ENCODE results near the gene CNTN1. TPM values are rescaled to one million over a fixed set of nuclear protein-coding genes. Genes with fewer than 3 reads are reported as not detected.

The CNTN1 gene
- polyA plus RNA-seq, 1 donor (not counting 4 experiments of a cell fraction or from before 2014, with no cell fraction given): 19.0 TPM

- H2AFZ ChIP-seq (ENCODE audit: control insufficient read depth, low read length): peak overlapping the region; percentile 15
- H4K20me1 ChIP-seq (ENCODE audit: control insufficient read depth, extremely low read depth, insufficient read depth, low read length): no peaks in the 10 kb centered on the region
- dilution Hi-C loops (cut with MboI; ENCODE audit: extremely low pct_ligation_motif_present, low sequenced_read_pairs): loop anchor here (25.0 kb wide), 1 partner anchor 495 kb away; no protein-coding TSS in a partner anchor
- no peak overlapping the region for H3K27ac ChIP-seq (ENCODE audit: control insufficient read depth, insufficient read depth, low read length)
- H3K4me3 ChIP-seq (ENCODE audit: control insufficient read depth in 2 of 3, extremely low read depth in 1 of 3, insufficient read depth in 2 of 3, low read depth in 1 of 3, low read length in 3 of 3): no peak overlapping the region
- H3K9ac ChIP-seq (ENCODE audit: control insufficient read depth, extremely low read depth, insufficient read depth, low read length): no peak overlapping the region
- H3K36me3 ChIP-seq (ENCODE audit: control insufficient read depth in 2 of 2, extremely low read depth in 1 of 2, insufficient read depth in 2 of 2, low read length in 2 of 2): no peaks in the 10 kb centered on the region
- H3K79me2 ChIP-seq (ENCODE audit: control insufficient read depth, insufficient read depth, low read length): no peaks in the 10 kb centered on the region
- DNase-seq (ENCODE audit: low read depth, low spot score) (no peak), FAIRE-seq (peak; percentile 26)
- no peak for TF ChIP-seq CTCF (optimal IDR thresholded peaks at IDR 0.05 in 1 of 3, IDR thresholded peaks at IDR 0.05 in 1 of 3, conservative IDR thresholded peaks at IDR 0.05 in 1 of 3; ENCODE audit: extremely low read depth in 1 of 3, insufficient read depth in 2 of 3, low read length in 3 of 3)
- no peak for TF ChIP-seq EZH2 (IDR thresholded peaks at IDR 0.05; ENCODE audit: low read length)
- no peaks in the 10 kb centered on the region for H3K27me3 ChIP-seq (ENCODE audit: control insufficient read depth, extremely low read depth, insufficient read depth, low read length)
- H3K9me3 ChIP-seq (ENCODE audit: control insufficient read depth, low read depth, low read length): no peaks in the 10 kb centered on the region
- no peaks in the 10 kb centered on the region for H3K9me1 ChIP-seq (ENCODE audit: control insufficient read depth, extremely low read depth, insufficient read depth, low read length)
- no peak overlapping the region for H3K4me2 ChIP-seq (ENCODE audit: control insufficient read depth, extremely low read depth, insufficient read depth, low read depth, low read length)
- H3K4me1 ChIP-seq (ENCODE audit: control insufficient read depth, extremely low read depth, insufficient read depth, low read length): peaks cover 27% of the 10 kb centered on the region
Observed at GRCh38 chr12:40832668-40833067, 140.4 kb downstream of the CNTN1 start.

GRCh38 chr12:40833818-40834217 is 141.6 kb downstream of the CNTN1 start:
- TF ChIP-seq EZH2 (IDR thresholded peaks at IDR 0.05; ENCODE audit: low read length) (no peak), CTCF (optimal IDR thresholded peaks at IDR 0.05 in 1 of 3, IDR thresholded peaks at IDR 0.05 in 1 of 3, conservative IDR thresholded peaks at IDR 0.05 in 1 of 3; ENCODE audit: extremely low read depth in 1 of 3, insufficient read depth in 2 of 3, low read length in 3 of 3) (no peak)
- DNase-seq (ENCODE audit: low read depth, low spot score): no peak
- Histone ChIP-seq H3K9me1 (ENCODE audit: control insufficient read depth, extremely low read depth, insufficient read depth, low read length) (no peaks in the 10 kb centered on the region), H3K4me2 (ENCODE audit: control insufficient read depth, extremely low read depth, insufficient read depth, low read depth, low read length) (no peak overlapping the region), H3K9ac (ENCODE audit: control insufficient read depth, extremely low read depth, insufficient read depth, low read length) (no peak overlapping the region), H3K27me3 (ENCODE audit: control insufficient read depth, extremely low read depth, insufficient read depth, low read length) (no peaks in the 10 kb centered on the region), H3K4me1 (ENCODE audit: control insufficient read depth, extremely low read depth, insufficient read depth, low read length) (peaks cover 27% of the 10 kb centered on the region), H3K9me3 (ENCODE audit: control insufficient read depth, low read depth, low read length) (no peaks in the 10 kb centered on the region), H2AFZ (ENCODE audit: control insufficient read depth, low read length) (no peak overlapping the region), H3K36me3 (ENCODE audit: control insufficient read depth in 2 of 2, extremely low read depth in 1 of 2, insufficient read depth in 2 of 2, low read length in 2 of 2) (no peaks in the 10 kb centered on the region), H4K20me1 (ENCODE audit: control insufficient read depth, extremely low read depth, insufficient read depth, low read length) (no peaks in the 10 kb centered on the region), H3K79me2 (ENCODE audit: control insufficient read depth, insufficient read depth, low read length) (no peaks in the 10 kb centered on the region), H3K27ac (ENCODE audit: control insufficient read depth, insufficient read depth, low read length) (no peak overlapping the region), H3K4me3 (ENCODE audit: control insufficient read depth in 2 of 3, extremely low read depth in 1 of 3, insufficient read depth in 2 of 3, low read depth in 1 of 3, low read length in 3 of 3) (no peak overlapping the region)
- dilution Hi-C loops (cut with MboI; ENCODE audit: extremely low pct_ligation_motif_present, low sequenced_read_pairs): loop anchor here (25.0 kb wide), 1 partner anchor 497 kb away; no protein-coding TSS in a partner anchor
- no peak for FAIRE-seq

Data from keratinocyte (primary cell).